SK-N-DZ (cell line): ENCODE measurements around the gene FAM81A.

Source experiments
- DNase-seq: peaks from one replicate; pipeline ENCODE4 v3.0.0-alpha.2; 2015; ENCODE audit warnings: low spot score
- small RNA-seq, 2 experiments: library from RNA; depleted of rRNA; stranded (forward); fragments of <200 nt; gene quantifications; one replicate each; pipeline ENCODE3, GENCODE V24; 2014

FAM81A gene

DNA sequence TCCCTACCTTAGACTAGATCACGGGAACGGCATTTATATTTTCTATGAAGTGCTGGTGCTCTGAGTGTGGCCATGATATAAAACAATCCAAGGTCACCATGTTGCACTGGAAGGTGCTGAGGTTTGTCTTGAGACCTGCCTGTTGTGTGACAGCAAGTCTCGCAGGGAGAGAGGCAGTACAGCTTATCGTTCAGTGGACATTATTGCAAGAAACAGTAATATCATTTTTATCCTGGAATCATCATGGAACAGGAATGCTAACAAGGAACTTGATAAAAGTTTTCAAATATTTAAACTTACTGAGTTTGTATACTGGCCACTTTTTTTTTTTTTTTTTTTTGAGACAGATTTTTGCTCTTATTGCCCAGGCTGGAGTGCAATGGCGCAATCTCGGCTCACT lies 133.6 kb downstream of the FAM81A start:
- no peak for DNase-seq

Small RNAs within 50 kb of the gene (small RNA-seq; reads per million reads assigned to genes)
- 0 reads per million in 2 experiments for gene RF00019
